ENCODE measurements around the gene ACADVL.

ACADVL gene

DNA sequence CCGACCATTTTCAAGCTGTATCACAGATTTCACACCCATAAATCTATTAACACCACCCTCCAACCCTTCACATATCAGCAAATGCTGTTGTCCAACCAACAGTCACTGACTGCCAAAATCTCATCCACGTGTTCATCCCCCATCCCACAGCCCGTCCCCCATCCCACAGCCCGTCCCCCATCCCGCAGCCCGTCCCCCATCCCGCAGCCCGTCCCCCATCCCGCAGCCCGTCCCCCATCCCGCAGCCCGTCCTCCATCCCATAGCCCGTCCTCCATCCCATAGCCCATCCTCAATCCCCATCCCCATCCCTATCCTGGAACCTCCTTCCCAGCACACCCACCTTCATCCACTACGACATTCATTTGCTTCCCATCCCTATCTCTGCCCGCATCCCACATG is 14.2 kb upstream of the ACADVL start:
- H3K9me3 ChIP-seq (ENCODE audit: insufficient read depth, low read length), result no peaks in the 10 kb centered on the region
- TF ChIP-seq, protein P1, sequence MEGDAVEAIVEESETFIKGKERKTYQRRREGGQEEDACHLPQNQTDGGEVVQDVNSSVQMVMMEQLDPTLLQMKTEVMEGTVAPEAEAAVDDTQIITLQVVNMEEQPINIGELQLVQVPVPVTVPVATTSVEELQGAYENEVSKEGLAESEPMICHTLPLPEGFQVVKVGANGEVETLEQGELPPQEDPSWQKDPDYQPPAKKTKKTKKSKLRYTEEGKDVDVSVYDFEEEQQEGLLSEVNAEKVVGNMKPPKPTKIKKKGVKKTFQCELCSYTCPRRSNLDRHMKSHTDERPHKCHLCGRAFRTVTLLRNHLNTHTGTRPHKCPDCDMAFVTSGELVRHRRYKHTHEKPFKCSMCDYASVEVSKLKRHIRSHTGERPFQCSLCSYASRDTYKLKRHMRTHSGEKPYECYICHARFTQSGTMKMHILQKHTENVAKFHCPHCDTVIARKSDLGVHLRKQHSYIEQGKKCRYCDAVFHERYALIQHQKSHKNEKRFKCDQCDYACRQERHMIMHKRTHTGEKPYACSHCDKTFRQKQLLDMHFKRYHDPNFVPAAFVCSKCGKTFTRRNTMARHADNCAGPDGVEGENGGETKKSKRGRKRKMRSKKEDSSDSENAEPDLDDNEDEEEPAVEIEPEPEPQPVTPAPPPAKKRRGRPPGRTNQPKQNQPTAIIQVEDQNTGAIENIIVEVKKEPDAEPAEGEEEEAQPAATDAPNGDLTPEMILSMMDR (IDR thresholded peaks at IDR 0.05; ENCODE audit: insufficient read depth, low read length, poor library complexity, severe bottlenecking), result no peak
- TF ChIP-seq EZH2phosphoT487 (conservative IDR thresholded peaks at IDR 0.05; ENCODE audit: low read length), result no peak
- no peaks in the 10 kb centered on the region for H4K20me1 ChIP-seq (ENCODE audit: low read depth, low read length)
- no peaks in the 10 kb centered on the region for H3K27me3 ChIP-seq (ENCODE audit: low read length)
- H3K27ac ChIP-seq (ENCODE audit: low read depth, low read length), result no peak overlapping the region
- H3K9me2 ChIP-seq (replicated peaks; ENCODE audit: insufficient read depth, low read length), result no peaks in the 10 kb centered on the region
- H2AFZ ChIP-seq (ENCODE audit: low read depth, low read length, severe bottlenecking), result peak overlapping the region; percentile 97
- H3K9ac ChIP-seq (ENCODE audit: low read length), result peak overlapping the region; percentile 42; the same call in 1 of the 2 replicates
- peak overlapping the region; percentile 77 for H3K4me2 ChIP-seq (ENCODE audit: low read depth, low read length, poor library complexity, severe bottlenecking)
- peaks cover 3% of the 10 kb centered on the region; the same call in 1 of the 2 replicates for H3F3A ChIP-seq (ENCODE audit: insufficient read depth)
- H3K36me3 ChIP-seq (ENCODE audit: low read length), result no peaks in the 10 kb centered on the region
- H3K4me3 ChIP-seq (ENCODE audit: insufficient read depth, low read length, poor library complexity, severe bottlenecking), result peak overlapping the region; percentile 41
- no peaks in the 10 kb centered on the region for H3K79me2 ChIP-seq (ENCODE audit: insufficient read depth, low read length)

DNA sequence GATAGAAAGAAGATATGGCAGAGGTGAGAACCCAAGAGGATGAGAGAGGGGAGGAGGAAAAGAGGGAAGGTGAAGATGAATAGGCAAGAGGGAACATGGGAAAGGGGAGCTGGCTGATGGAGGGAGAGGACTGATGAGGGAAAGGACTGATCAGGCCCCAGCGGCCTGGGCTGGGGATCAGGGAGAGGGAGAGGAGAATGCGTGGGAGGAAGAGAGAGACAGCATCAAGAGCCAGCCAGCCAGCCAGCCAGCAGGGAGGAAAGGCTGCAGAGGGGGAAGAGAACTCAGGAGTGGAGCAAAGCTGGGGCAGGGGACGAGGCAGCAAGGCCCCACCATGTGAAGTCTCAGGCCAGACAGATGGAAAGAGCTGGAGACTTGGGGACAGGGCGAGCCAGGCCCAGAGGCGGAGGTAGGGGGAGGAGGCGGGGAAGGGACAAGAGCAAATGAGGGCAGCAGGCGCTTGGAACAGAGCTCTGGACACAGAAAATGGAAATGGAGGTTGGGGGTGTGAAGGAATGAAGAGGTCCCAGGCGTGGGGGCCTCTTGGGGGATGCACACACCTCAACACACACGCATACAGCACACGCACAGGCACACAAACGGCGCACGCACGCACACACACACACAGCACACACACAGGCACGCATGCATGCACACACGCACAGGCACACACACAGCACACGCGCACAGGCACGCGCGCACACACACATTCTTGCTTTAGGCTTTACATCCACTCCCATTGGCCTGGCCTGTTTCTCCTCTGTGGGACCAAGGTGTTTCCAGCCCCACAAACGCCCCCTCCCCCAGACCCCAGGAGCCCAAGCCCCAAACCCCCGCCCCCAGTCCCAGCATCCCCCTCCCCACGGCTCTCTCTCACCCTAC is 12.4 kb upstream of the ACADVL start:
- H3K9ac ChIP-seq (ENCODE audit: low read length), result no peak overlapping the region
- H2AFZ ChIP-seq (ENCODE audit: low read depth, low read length, severe bottlenecking), result no peak overlapping the region
- H3F3A ChIP-seq (ENCODE audit: insufficient read depth), result peaks cover 3% of the 10 kb centered on the region; the same call in 1 of the 2 replicates
- H3K9me2 ChIP-seq (replicated peaks; ENCODE audit: insufficient read depth, low read length), result no peaks in the 10 kb centered on the region
- H3K79me2 ChIP-seq (ENCODE audit: insufficient read depth, low read length), result no peaks in the 10 kb centered on the region
- TF ChIP-seq EZH2phosphoT487 (conservative IDR thresholded peaks at IDR 0.05; ENCODE audit: low read length), result no peak
- no peaks in the 10 kb centered on the region for H4K20me1 ChIP-seq (ENCODE audit: low read depth, low read length)
- no peak overlapping the region for H3K27ac ChIP-seq (ENCODE audit: low read depth, low read length)
- no peak overlapping the region for H3K4me3 ChIP-seq (ENCODE audit: insufficient read depth, low read length, poor library complexity, severe bottlenecking)
- no peak overlapping the region for H3K4me2 ChIP-seq (ENCODE audit: low read depth, low read length, poor library complexity, severe bottlenecking)
- no peaks in the 10 kb centered on the region for H3K9me3 ChIP-seq (ENCODE audit: insufficient read depth, low read length)
- no peaks in the 10 kb centered on the region for H3K36me3 ChIP-seq (ENCODE audit: low read length)
- no peaks in the 10 kb centered on the region for H3K27me3 ChIP-seq (ENCODE audit: low read length)

DNA sequence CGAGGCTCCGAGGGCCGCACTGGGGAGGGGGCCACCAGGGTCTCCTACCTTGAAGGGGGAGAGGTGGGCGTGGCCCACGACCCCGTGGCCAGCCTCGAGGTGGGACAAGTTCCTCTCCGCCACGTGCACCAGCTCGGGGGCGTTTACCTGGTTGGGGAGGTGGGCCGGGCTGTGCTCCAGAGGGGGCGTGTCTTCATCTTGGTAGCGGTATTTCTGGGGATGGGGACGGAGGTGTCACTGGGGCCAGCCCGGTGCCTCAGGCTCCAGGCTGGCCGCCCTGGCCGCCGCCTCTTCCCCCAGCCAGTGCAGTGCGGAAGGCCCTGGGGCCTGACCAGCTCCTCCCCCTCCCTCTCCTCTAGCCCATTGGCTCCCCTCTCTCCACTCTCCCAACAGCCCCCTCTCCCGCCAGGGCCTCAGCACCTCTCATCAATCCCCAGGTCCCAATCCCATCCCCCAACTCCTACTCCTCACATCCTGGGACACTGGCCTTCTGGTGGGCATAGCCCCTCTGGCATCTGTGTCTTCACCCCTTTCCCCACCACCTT is 11.6 kb upstream of the ACADVL start:
- Histone ChIP-seq H3K4me3 (ENCODE audit: insufficient read depth, low read length, poor library complexity, severe bottlenecking) (no peak overlapping the region), H3K27ac (ENCODE audit: low read depth, low read length) (no peak overlapping the region), H3K9ac (ENCODE audit: low read length) (no peak overlapping the region), H3F3A (ENCODE audit: insufficient read depth) (peaks cover 3% of the 10 kb centered on the region; the same call in 1 of the 2 replicates), H2AFZ (ENCODE audit: low read depth, low read length, severe bottlenecking) (no peak overlapping the region), H3K27me3 (ENCODE audit: low read length) (no peaks in the 10 kb centered on the region), H4K20me1 (ENCODE audit: low read depth, low read length) (no peaks in the 10 kb centered on the region), H3K36me3 (ENCODE audit: low read length) (no peaks in the 10 kb centered on the region), H3K9me3 (ENCODE audit: insufficient read depth, low read length) (no peaks in the 10 kb centered on the region), H3K9me2 (replicated peaks; ENCODE audit: insufficient read depth, low read length) (no peaks in the 10 kb centered on the region), H3K79me2 (ENCODE audit: insufficient read depth, low read length) (no peaks in the 10 kb centered on the region), H3K4me2 (ENCODE audit: low read depth, low read length, poor library complexity, severe bottlenecking) (no peak overlapping the region)
- TF ChIP-seq, protein P1 (IDR thresholded peaks at IDR 0.05; ENCODE audit: insufficient read depth, low read length, poor library complexity, severe bottlenecking), result no peak
- no peak for TF ChIP-seq EZH2phosphoT487 (conservative IDR thresholded peaks at IDR 0.05; ENCODE audit: low read length)
